K562 (cell line): ENCODE measurements around the gene ANXA9. TPM values are rescaled to one million over a fixed set of nuclear protein-coding genes. Genes with fewer than 3 reads are reported as not detected.
A peak's percentile ranks its signal among the peaks of the same experiment; 100 is the strongest.

Experiments
- ATF7 ChIP-seq: fragments of 450-650 bp; IDR thresholded peaks from 2 replicates; pipeline ENCODE4 v1.7.1; 2014; ENCODE audit warnings: mild to moderate bottlenecking, moderate library complexity
- E2F6 ChIP-seq, 2 experiments: IDR thresholded peaks; 2 replicates each; pipeline ENCODE4 v1.6.1; 2011; ENCODE audit warnings: borderline replicate concordance in 1 of 2, control low read depth in 1 of 2, low read depth in 1 of 2, low read length in 1 of 2, mild to moderate bottlenecking in 1 of 2, mixed read lengths in 1 of 2, moderate library complexity in 1 of 2; ENCODE audit not compliant: insufficient read depth in 1 of 2, insufficient read length in 1 of 2, poor library complexity in 1 of 2, severe bottlenecking in 1 of 2; ENCODE audit errors: extremely low read depth in 1 of 2
- EP400 ChIP-seq: fragments of 450-650 bp; IDR thresholded peaks from 2 replicates; pipeline ENCODE4 v1.6.1; 2017; ENCODE audit warnings: antibody characterized with exemption, mild to moderate bottlenecking, moderate library complexity
- POLR2A ChIP-seq: fragments of 450-650 bp; conservative IDR thresholded peaks from 2 replicates; pipeline ENCODE4 v1.6.1; 2016
- PREB ChIP-seq: sonication (generic); formaldehyde crosslinking; IDR thresholded peaks from 2 replicates; pipeline ENCODE4 v1.8.1; 2023; ENCODE audit warnings: mild to moderate bottlenecking, missing genetic modification reagents
- THRAP3 ChIP-seq: fragments of 450-650 bp; IDR thresholded peaks from 2 replicates; pipeline ENCODE4 v1.6.1; 2016; ENCODE audit warnings: mild to moderate bottlenecking, inconsistent platforms, borderline replicate concordance
- ZBED1 ChIP-seq: IDR thresholded peaks from 2 replicates; pipeline ENCODE4 v1.6.1; 2014
- ZBTB17 ChIP-seq: fragments of 450-650 bp; formaldehyde crosslinking; IDR thresholded peaks from 2 replicates; pipeline ENCODE4 v1.4.0; 2020; ENCODE audit warnings: mild to moderate bottlenecking
- ZFX ChIP-seq: sonication (generic); formaldehyde crosslinking; IDR thresholded peaks from 2 replicates; pipeline ENCODE4 v1.8.0; 2022; ENCODE audit warnings: mild to moderate bottlenecking, missing genetic modification reagents, moderate library complexity
- ZNF184 ChIP-seq: sonication (generic); formaldehyde crosslinking; IDR thresholded peaks from 2 replicates; pipeline ENCODE4 v1.5.0; 2020; ENCODE audit warnings: missing genetic modification reagents
- ZNF445 ChIP-seq: fragments of 250-450 bp; sonication (Bioruptor Pico); IDR thresholded peaks from 2 replicates; pipeline ENCODE4 v1.4.0; 2020; ENCODE audit warnings: low read depth, mild to moderate bottlenecking, moderate library complexity
- polyA plus RNA-seq, 8 experiments: library from polyadenylated mRNA; depleted of rRNA in 4 of 8; stranded (reverse) in 5 of 8; unstranded in 3 of 8; fragments of >200 nt; fragmentation: Nextera tagmentation in 2 of 8; fragmentation: Illumina TruSeq in 1 of 8; extraction: Ambion mirVana in 2 of 8; extraction: Trizol in 1 of 8; gene quantifications; 2 replicates each; pipeline versions ENCODE4 v1.2.1 to v1.2.3, GENCODE V29; 2011 to 2014; ENCODE audit warnings: inconsistent platforms in 1 of 8, missing spikeins in 1 of 8
- total RNA-seq, 7 experiments: library from RNA; depleted of rRNA in 6 of 7; stranded (reverse); fragments of >200 nt in 6 of 7; fragmentation: Illumina TruSeq in 2 of 7; extraction: Trizol in 2 of 7; gene quantifications; 2 replicates each; pipeline versions ENCODE4 v1.2.1 to v1.2.3, GENCODE V29; 2011 to 2021; ENCODE audit warnings: low replicate concordance in 1 of 7
- TF ChIP-seq, protein P1 (sequence below): fragments of 450-650 bp; IDR thresholded peaks from 2 replicates; pipeline ENCODE4 v1.6.1; 2018; ENCODE audit not compliant: partially characterized antibody
- TF ChIP-seq, protein P2 (sequence below): fragments of 250-450 bp; sonication (Bioruptor Pico); IDR thresholded peaks from 2 replicates; pipeline ENCODE4 v1.4.0; 2020; ENCODE audit warnings: mild to moderate bottlenecking, moderate library complexity
- TF ChIP-seq, protein P3 (sequence below), 2 experiments: IDR thresholded peaks; 2 replicates each; pipeline ENCODE4 v1.6.1; 2012; ENCODE audit warnings: improper control_type of control experiment in 2 of 2, low read depth in 2 of 2, low read length in 2 of 2, borderline replicate concordance in 1 of 2

Gene ANXA9
- total and polyA plus RNA-seq, 9 of the 15 experiments (the other 6 are each of a cell fraction or from before 2014, with no cell fraction given), result 0.24 to 1.6 (median 0.57) TPM

GRCh38 chr1:150976879-150977694 lies 5.0 kb upstream of the ANXA9 start (continued):
- TF ChIP-seq, protein P1, sequence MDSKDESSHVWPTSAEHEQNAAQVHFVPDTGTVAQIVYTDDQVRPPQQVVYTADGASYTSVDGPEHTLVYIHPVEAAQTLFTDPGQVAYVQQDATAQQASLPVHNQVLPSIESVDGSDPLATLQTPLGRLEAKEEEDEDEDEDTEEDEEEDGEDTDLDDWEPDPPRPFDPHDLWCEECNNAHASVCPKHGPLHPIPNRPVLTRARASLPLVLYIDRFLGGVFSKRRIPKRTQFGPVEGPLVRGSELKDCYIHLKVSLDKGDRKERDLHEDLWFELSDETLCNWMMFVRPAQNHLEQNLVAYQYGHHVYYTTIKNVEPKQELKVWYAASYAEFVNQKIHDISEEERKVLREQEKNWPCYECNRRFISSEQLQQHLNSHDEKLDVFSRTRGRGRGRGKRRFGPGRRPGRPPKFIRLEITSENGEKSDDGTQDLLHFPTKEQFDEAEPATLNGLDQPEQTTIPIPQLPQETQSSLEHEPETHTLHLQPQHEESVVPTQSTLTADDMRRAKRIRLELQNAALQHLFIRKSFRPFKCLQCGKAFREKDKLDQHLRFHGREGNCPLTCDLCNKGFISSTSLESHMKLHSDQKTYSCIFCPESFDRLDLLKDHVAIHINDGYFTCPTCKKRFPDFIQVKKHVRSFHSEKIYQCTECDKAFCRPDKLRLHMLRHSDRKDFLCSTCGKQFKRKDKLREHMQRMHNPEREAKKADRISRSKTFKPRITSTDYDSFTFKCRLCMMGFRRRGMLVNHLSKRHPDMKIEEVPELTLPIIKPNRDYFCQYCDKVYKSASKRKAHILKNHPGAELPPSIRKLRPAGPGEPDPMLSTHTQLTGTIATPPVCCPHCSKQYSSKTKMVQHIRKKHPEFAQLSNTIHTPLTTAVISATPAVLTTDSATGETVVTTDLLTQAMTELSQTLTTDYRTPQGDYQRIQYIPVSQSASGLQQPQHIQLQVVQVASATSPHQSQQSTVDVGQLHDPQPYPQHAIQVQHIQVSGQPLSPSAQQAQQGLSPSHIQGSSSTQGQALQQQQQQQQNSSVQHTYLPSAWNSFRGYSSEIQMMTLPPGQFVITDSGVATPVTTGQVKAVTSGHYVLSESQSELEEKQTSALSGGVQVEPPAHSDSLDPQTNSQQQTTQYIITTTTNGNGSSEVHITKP, result peak; percentile 11
- TF ChIP-seq PREB (CRISPR knock-in tag), result 0 out of 2 replicates have a peak, but pooled peaks have one; percentile 84
- peak; percentile 62 for TF ChIP-seq ZFX (CRISPR knock-in tag)
- peak; percentile 70 for TF ChIP-seq EP400
- peak; percentile 63; the same call in 1 of the 2 replicates for TF ChIP-seq THRAP3
- TF ChIP-seq ZNF445 (CRISPR knock-in tag), result no peak
- TF ChIP-seq ZBTB17 (CRISPR knock-in tag), result peak; percentile 63; the same call in 1 of the 2 replicates
- 0 out of 2 replicates have a peak, but pooled peaks have one; percentile 61 for TF ChIP-seq ZBED1
- TF ChIP-seq ZNF184 (CRISPR knock-in tag), result no peak
- TF ChIP-seq ATF7, result peak; percentile 36; the same call in 1 of the 2 replicates
- TF ChIP-seq, protein P2, sequence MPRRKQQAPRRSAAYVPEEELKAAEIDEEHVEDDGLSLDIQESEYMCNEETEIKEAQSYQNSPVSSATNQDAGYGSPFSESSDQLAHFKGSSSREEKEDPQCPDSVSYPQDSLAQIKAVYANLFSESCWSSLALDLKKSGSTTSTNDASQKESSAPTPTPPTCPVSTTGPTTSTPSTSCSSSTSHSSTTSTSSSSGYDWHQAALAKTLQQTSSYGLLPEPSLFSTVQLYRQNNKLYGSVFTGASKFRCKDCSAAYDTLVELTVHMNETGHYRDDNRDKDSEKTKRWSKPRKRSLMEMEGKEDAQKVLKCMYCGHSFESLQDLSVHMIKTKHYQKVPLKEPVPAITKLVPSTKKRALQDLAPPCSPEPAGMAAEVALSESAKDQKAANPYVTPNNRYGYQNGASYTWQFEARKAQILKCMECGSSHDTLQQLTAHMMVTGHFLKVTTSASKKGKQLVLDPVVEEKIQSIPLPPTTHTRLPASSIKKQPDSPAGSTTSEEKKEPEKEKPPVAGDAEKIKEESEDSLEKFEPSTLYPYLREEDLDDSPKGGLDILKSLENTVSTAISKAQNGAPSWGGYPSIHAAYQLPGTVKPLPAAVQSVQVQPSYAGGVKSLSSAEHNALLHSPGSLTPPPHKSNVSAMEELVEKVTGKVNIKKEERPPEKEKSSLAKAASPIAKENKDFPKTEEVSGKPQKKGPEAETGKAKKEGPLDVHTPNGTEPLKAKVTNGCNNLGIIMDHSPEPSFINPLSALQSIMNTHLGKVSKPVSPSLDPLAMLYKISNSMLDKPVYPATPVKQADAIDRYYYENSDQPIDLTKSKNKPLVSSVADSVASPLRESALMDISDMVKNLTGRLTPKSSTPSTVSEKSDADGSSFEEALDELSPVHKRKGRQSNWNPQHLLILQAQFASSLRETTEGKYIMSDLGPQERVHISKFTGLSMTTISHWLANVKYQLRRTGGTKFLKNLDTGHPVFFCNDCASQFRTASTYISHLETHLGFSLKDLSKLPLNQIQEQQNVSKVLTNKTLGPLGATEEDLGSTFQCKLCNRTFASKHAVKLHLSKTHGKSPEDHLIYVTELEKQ (CRISPR knock-in tag), result 0 out of 2 replicates have a peak, but pooled peaks have one; percentile 13
- no peak; the same call in 1 of the 2 replicates for TF ChIP-seq POLR2A
- TF ChIP-seq, protein P3, sequence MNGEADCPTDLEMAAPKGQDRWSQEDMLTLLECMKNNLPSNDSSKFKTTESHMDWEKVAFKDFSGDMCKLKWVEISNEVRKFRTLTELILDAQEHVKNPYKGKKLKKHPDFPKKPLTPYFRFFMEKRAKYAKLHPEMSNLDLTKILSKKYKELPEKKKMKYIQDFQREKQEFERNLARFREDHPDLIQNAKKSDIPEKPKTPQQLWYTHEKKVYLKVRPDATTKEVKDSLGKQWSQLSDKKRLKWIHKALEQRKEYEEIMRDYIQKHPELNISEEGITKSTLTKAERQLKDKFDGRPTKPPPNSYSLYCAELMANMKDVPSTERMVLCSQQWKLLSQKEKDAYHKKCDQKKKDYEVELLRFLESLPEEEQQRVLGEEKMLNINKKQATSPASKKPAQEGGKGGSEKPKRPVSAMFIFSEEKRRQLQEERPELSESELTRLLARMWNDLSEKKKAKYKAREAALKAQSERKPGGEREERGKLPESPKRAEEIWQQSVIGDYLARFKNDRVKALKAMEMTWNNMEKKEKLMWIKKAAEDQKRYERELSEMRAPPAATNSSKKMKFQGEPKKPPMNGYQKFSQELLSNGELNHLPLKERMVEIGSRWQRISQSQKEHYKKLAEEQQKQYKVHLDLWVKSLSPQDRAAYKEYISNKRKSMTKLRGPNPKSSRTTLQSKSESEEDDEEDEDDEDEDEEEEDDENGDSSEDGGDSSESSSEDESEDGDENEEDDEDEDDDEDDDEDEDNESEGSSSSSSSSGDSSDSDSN (IDR thresholded peaks at IDR 0.05; ENCODE audit: borderline replicate concordance in 1 of 2, low read depth in 2 of 2, low read length in 2 of 2), result peak; percentile 83 to 90; a peak in 3 of 4 replicates
- TF ChIP-seq E2F6 (IDR thresholded peaks at IDR 0.05; ENCODE audit: borderline replicate concordance in 1 of 2, extremely low read depth in 1 of 2, insufficient read depth in 1 of 2, insufficient read length in 1 of 2, low read depth in 1 of 2, low read length in 1 of 2, poor library complexity in 1 of 2, severe bottlenecking in 1 of 2), result no peak
